Small intestine (tissue), 7 donors: ENCODE data around the gene IL2RA. TPM values are rescaled to one million over a fixed set of nuclear protein-coding genes. Genes with fewer than 3 reads are reported as not detected.

Experiments
- DNase-seq, 2 donors: peaks; one replicate each; pipeline versions ENCODE4 v3.0.0 to v3.0.0-alpha.2; 2013
- FAIRE-seq: peaks from 2 replicates; lab custom pipeline; 2012; peaks lifted over from hg19 to GRCh38; lab: Jason Lieb, UNC
- H3K27ac ChIP-seq, 3 donors: one replicate each; pipeline ENCODE4 v1.5.1; 2013; ENCODE audit warnings: low read length in 2 of 3, mild to moderate bottlenecking in 2 of 3, control low read depth in 1 of 3, inconsistent platforms in 1 of 3, low read depth in 1 of 3, moderate library complexity in 1 of 3
- H3K27me3 ChIP-seq, 3 donors: one replicate each; pipeline ENCODE4 v1.6.1; 2013; ENCODE audit warnings: low read length in 3 of 3, inconsistent platforms in 1 of 3; ENCODE audit not compliant: control insufficient read depth in 3 of 3, insufficient read depth in 3 of 3
- H3K36me3 ChIP-seq, 3 donors: one replicate each; pipeline ENCODE4 v1.6.1; 2013; ENCODE audit warnings: low read length in 3 of 3, inconsistent platforms in 1 of 3, low read depth in 1 of 3, mild to moderate bottlenecking in 1 of 3, moderate library complexity in 1 of 3; ENCODE audit not compliant: control insufficient read depth in 3 of 3, insufficient read depth in 2 of 3
- H3K4me1 ChIP-seq, 3 donors: one replicate each; pipeline ENCODE4 v1.6.1; 2013; ENCODE audit warnings: low read length in 2 of 3, inconsistent platforms in 1 of 3, low read depth in 1 of 3, mild to moderate bottlenecking in 1 of 3, moderate library complexity in 1 of 3; ENCODE audit not compliant: control insufficient read depth in 3 of 3, insufficient read depth in 2 of 3
- H3K4me3 ChIP-seq, 3 donors: one replicate each; pipeline ENCODE4 v1.5.1; 2013; ENCODE audit warnings: low read length in 3 of 3, control low read depth in 1 of 3, inconsistent platforms in 1 of 3, low read depth in 1 of 3, mild to moderate bottlenecking in 1 of 3, moderate library complexity in 1 of 3
- H3K9me3 ChIP-seq, 2 donors: one replicate each; pipeline ENCODE4 v1.6.1; 2013; ENCODE audit warnings: low read depth in 1 of 2, low read length in 1 of 2; ENCODE audit not compliant: control insufficient read depth in 2 of 2, insufficient read depth in 1 of 2
- WGBS, 3 donors: extraction: QIAGEN DNeasy Blood & Tissue Kit; methylation state at CpG; one replicate each; pipeline ENCODE4 v1.1.7; 2013; 5-methylcytosine and 5-hydroxymethylcytosine counted together
- polyA plus RNA-seq, 4 donors: library from polyadenylated mRNA; stranded (reverse) in 3 of 4; unstranded in 1 of 4; fragments of 200-250 nt in 3 of 4; fragments of 120-200 nt in 1 of 4; gene quantifications; one replicate each; pipeline versions ENCODE4 v1.2.1 to v1.2.3, GENCODE V29; 2013
- donor health status: healthy with polysubstance abuse.
- donor health status: control.
- donor health status: control.
- donor health status: Bipolar disorder and iron deficiency.
- donor health status: healthy.

IL2RA gene
- polyA plus RNA-seq, 4 donors: 0.43 to 2.1 (median 1.1) TPM; not detected in 1

DNA sequence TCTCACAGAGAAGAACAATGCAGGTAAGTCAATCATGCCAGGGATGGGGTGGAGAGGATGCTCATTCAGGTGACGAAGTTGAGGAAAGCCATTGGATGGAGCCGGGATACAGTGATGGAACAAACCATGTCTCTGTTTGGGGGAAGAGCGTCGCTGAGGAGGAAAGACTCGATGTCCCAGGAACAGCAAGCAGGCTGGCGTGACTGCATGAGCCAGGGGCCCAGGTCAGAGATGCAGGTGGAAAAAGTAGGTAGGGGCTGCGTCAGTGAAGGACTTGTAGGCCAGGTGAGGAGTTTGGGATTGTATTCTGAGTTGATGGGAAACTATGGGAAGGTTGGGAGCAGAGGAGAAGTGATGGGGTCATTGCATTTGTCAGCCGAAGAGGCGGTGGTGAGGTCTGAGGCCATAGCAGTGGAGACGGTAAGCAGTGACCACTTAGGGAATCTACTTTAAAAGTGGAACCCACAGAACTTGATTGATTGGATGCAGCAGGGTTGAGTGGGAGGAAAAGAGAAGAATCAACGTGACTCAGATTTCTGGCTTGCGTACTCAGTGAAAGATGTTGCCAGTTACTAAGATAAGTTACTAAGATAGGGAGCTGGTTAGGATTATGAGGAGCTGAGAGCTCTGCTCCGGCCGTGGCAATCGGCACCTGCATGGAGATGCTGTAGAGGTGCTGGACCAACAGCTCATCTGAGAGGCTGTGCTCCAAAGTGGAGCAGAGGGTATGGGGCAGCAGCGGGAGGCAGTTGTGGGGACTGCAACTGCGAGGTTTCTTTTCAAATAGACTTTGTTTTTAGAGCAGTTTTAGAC is 12.5 kb upstream of the IL2RA start:
- Histone ChIP-seq H3K36me3 (no peaks in the 10 kb centered on the region), H3K9me3 (no peaks in the 10 kb centered on the region), H3K4me1 (no peaks in the 10 kb centered on the region), H3K4me3 (no peak overlapping the region), H3K27ac (no peak overlapping the region), H3K27me3 (peaks cover 0 to 25% (median 0%) of the 10 kb centered on the region in 3 donors)
- FAIRE-seq (no peak), DNase-seq (no peak)
- 69% methylated on average over 17 of the region's 17 CpGs for WGBS, 3 donors

DNA sequence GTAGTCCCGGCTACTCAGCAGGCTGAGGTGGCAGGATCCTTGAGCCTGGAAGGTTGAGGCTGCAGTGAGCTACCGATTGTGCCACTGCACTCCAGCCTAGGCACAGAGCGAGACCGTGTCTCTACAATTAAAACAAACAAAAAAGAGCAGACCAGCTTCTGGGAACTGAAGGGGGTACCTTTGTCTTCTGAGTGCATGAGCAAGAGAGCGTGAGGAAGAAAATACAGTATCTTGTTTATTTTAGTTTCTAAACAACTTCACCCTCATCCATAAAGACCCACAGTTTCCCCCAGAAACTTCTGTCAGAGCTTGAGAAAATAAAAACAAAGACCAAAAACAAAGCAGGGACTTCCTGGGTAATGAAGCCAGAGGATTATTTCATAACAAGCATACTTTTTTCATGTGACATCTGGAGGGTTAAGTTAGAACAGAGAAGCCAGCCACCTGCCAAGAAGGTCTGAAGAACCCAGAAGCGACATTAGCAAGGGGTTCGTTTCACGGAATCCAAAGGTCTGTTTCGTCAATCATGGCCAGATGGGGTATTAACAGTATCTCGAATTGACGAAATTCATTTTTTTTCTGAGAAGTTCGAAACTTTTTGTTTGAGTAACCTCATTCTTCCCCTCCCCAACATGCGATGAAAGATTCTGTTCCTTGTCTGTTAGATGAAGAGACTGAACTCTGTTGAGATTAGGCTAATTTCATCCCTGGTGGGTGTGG is 10.2 kb upstream of the IL2RA start:
- Histone ChIP-seq H3K36me3 (no peaks in the 10 kb centered on the region), H3K4me3 (no peak overlapping the region), H3K27me3 (peaks cover 0 to 26% (median 0%) of the 10 kb centered on the region in 3 donors), H3K4me1 (no peaks in the 10 kb centered on the region), H3K9me3 (no peaks in the 10 kb centered on the region), H3K27ac (peak overlapping the region in 1 of 3 donors; percentile 52)
- no peak for DNase-seq
- no peak for FAIRE-seq
- WGBS, 3 donors: 51 to 73% (median 56%) methylated on average over 13 of the region's 13 CpGs

GRCh38 chr10:6071181-6072175 is 9.3 kb upstream of the IL2RA start:
- 81 to 86% (median 82%) methylated on average over 10 of the region's 10 CpGs for WGBS, 3 donors
- DNase-seq (no peak), FAIRE-seq (no peak)

DNA sequence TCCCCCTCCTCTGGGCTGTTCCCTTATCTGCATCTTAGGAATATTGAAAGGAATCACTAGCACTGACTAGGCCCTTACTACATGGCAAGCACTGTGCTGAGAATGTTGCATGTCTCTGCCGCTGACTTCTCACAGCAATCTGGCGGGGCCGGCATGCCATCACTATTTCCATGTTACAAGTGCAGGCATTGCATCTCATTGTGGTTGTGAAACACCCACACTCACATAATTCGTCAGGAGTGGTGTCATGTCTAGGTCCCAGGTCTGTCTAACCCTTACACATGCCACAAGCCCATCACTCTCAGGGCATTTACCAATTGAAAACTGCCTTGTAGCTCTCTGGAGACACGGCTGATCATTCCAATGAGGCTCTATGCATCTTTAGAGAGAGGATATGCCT is 8.5 kb upstream of the IL2RA start:
- H3K4me1 ChIP-seq: no peaks in the 10 kb centered on the region
- no peak for FAIRE-seq
- no peak overlapping the region for H3K4me3 ChIP-seq
- peaks cover 0 to 16% (median 0%) of the 10 kb centered on the region in 3 donors for H3K27me3 ChIP-seq
- H3K36me3 ChIP-seq: no peaks in the 10 kb centered on the region
- no peak for DNase-seq
- H3K9me3 ChIP-seq: no peaks in the 10 kb centered on the region
- WGBS, 3 donors: 85 to 94% (median 88%) methylated on average over 5 of the region's 5 CpGs
- H3K27ac ChIP-seq: no peak overlapping the region

More at GRCh38 chr10:6071181-6072175, 9.3 kb upstream of the IL2RA start:
- no peaks in the 10 kb centered on the region for H3K36me3 ChIP-seq
- H3K27ac ChIP-seq: peak overlapping the region in 1 of 3 donors; percentile 52
- no peaks in the 10 kb centered on the region for H3K4me1 ChIP-seq
- no peaks in the 10 kb centered on the region for H3K9me3 ChIP-seq
- peaks cover 0 to 20% (median 0%) of the 10 kb centered on the region in 3 donors for H3K27me3 ChIP-seq
- H3K4me3 ChIP-seq: no peak overlapping the region

DNA sequence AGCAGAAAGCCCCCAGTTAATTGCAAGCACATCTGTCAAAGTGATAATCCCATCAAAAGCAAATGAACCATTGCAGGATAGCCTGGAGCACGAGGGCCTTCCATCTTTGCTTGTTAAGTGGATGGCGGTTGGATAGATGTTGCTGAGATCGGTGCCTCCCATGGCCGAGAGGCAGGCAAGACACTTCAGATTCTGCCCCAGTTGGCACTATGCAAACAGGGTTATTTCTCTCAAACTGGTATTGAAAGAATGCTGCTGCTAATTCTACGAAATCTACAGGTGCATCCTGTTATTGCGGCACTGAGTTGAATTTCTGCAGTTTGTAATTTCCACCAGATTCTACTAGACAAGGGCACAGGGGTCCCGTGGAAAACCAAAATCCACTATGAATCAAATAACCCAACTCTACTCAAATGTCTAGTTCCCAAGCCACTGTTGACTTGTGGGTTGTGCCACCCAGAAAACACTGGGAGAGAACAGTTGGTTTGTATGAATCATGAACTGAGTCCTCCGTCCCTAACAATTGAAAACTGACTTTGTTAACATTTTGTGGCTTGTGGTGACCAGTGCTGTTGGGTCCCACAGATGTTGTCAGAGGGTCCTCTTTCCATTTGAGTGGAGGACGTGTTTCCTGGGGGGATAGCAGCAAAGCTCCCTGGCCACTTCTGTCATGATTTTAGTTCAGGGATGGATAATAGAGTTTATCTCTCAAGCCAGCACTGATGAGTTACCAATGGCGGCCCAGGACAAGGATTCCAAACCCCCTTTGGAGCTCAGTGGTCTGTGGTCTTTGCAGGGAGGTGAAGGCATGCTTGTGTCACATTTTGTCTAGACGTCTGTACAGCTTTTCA is 7.1 kb upstream of the IL2RA start:
- Histone ChIP-seq H3K27me3 (peaks cover 0 to 6% (median 0%) of the 10 kb centered on the region in 3 donors), H3K4me3 (no peak overlapping the region), H3K4me1 (no peaks in the 10 kb centered on the region), H3K27ac (no peak overlapping the region), H3K9me3 (no peaks in the 10 kb centered on the region), H3K36me3 (no peaks in the 10 kb centered on the region)
- DNase-seq: no peak
- whole genome bisulfite sequencing, 3 donors: 80 to 88% (median 80%) methylated on average over 11 of the region's 11 CpGs
- no peak for FAIRE-seq

GRCh38 chr10:6068422-6068821 is 6.3 kb upstream of the IL2RA start:
- WGBS, 3 donors: 75 to 87% (median 79%) methylated on average over 8 of the region's 8 CpGs
- Histone ChIP-seq H3K36me3 (no peaks in the 10 kb centered on the region), H3K9me3 (no peaks in the 10 kb centered on the region), H3K27ac (no peak overlapping the region), H3K4me3 (no peak overlapping the region), H3K4me1 (no peaks in the 10 kb centered on the region), H3K27me3 (peaks cover 0 to 5% (median 0%) of the 10 kb centered on the region in 3 donors)
- DNase-seq (no peak), FAIRE-seq (no peak)

GRCh38 chr10:6068006-6068405 is 5.8 kb upstream of the IL2RA start:
- no peak overlapping the region for H3K27ac ChIP-seq
- no peaks in the 10 kb centered on the region for H3K9me3 ChIP-seq
- H3K27me3 ChIP-seq: peaks cover 0 to 5% (median 0%) of the 10 kb centered on the region in 3 donors
- H3K4me3 ChIP-seq: no peak overlapping the region
- DNase-seq (no peak), FAIRE-seq (no peak)
- 80 to 82% (median 82%) methylated on average over 5 to 6 of the region's 6 CpGs for WGBS, 3 donors
- H3K36me3 ChIP-seq: no peaks in the 10 kb centered on the region
- no peaks in the 10 kb centered on the region for H3K4me1 ChIP-seq
